Heart left ventricle (tissue), 16 donors: ENCODE data around the gene OCRL. TPM values are rescaled to one million over a fixed set of nuclear protein-coding genes. Genes with fewer than 3 reads are reported as not detected.
A peak's percentile ranks its signal among the peaks of the same experiment; 100 is the strongest.

ENCODE experiments used
- ATAC-seq, 4 donors: fragments of 200-7000 bp; cut with Tn5 transposase; one replicate each; pipeline ENCODE4 v1.9.1; 2020 to 2022; ENCODE audit warnings: moderate library complexity in 4 of 4, mild to moderate bottlenecking in 3 of 4, moderate number of reproducible peaks in 1 of 4
- DNase-seq, 5 donors: peaks; one replicate each; pipeline ENCODE4 v3.0.0-alpha.2; 2020
- H3K27ac ChIP-seq, 12 donors: fragments of 200-600 bp; sonication (generic) in 4 of 12; one replicate each; pipeline versions ENCODE4 v1.5.0 to v1.8.0; 2016 to 2022; ENCODE audit warnings: mild to moderate bottlenecking in 2 of 12
- H3K27me3 ChIP-seq, 9 donors: fragments of 200-600 bp; sonication (generic) in 2 of 9; one replicate each; pipeline versions ENCODE4 v1.5.1 to v1.8.0; 2016 to 2022; ENCODE audit warnings: mild to moderate bottlenecking in 3 of 9
- H3K36me3 ChIP-seq, 9 donors: fragments of 200-600 bp; sonication (generic) in 2 of 9; one replicate each; pipeline versions ENCODE4 v1.5.0 to v1.8.0; 2018 to 2022; ENCODE audit warnings: mild to moderate bottlenecking in 2 of 9
- H3K4me1 ChIP-seq, 12 donors: fragments of 200-600 bp; sonication (generic) in 4 of 12; one replicate each; pipeline versions ENCODE4 v1.5.0 to v1.8.0; 2016 to 2022; ENCODE audit warnings: mild to moderate bottlenecking in 3 of 12
- H3K4me3 ChIP-seq, 12 donors: fragments of 200-600 bp; sonication (generic) in 4 of 12; one replicate each; pipeline versions ENCODE4 v1.5.0 to v1.8.0; 2017 to 2022; ENCODE audit warnings: mild to moderate bottlenecking in 9 of 12, moderate library complexity in 4 of 12
- H3K9me3 ChIP-seq, 12 donors: fragments of 200-600 bp; sonication (generic) in 4 of 12; one replicate each; pipeline versions ENCODE4 v1.5.0 to v1.8.0; 2016 to 2022; ENCODE audit warnings: mild to moderate bottlenecking in 1 of 12
- CTCF ChIP-seq, 12 donors: fragments of 200-600 bp; sonication (generic) in 4 of 12; IDR thresholded peaks; one replicate each; pipeline versions ENCODE4 v1.5.0 to v1.8.0; 2018 to 2022; ENCODE audit warnings: antibody characterized with exemption in 12 of 12, mild to moderate bottlenecking in 5 of 12
- POLR2A ChIP-seq, 2 donors: fragments of 450-650 bp; IDR thresholded peaks; one replicate each; pipeline ENCODE4 v1.6.1; 2017; ENCODE audit warnings: antibody characterized with exemption in 2 of 2, mild to moderate bottlenecking in 2 of 2, moderate library complexity in 2 of 2
- WGBS, 4 donors: extraction: QIAGEN DNeasy Blood & Tissue Kit in 2 of 4; methylation state at CpG; one replicate each; pipeline versions ENCODE4 v1.1.5 to v1.1.7; 2013 to 2018; 5-methylcytosine and 5-hydroxymethylcytosine counted together
- intact Hi-C, 10 donors: fragments of 100-400 bp; cut with DNase I; formaldehyde crosslinking; loops; one replicate each; pipeline versions ENCODE4 v1.11.1 to v1.14.2; 2022
- polyA plus RNA-seq, 2 donors: library from polyadenylated mRNA; stranded (reverse); fragments of 200-250 nt; gene quantifications; one replicate each; pipeline ENCODE4 v1.2.3, GENCODE V29; 2013
- total RNA-seq, 9 donors: library from RNA; depleted of rRNA in 2 of 9; stranded (reverse); fragments of >200 nt in 2 of 9; fragmentation: NEBNext Ultra II Directional in 3 of 9; extraction: Animal tissue kit (Norgen Biotek cat#: 25700) in 3 of 9; gene quantifications; one replicate each; pipeline versions ENCODE4 v1.1.0 to v1.2.4, GENCODE V29; 2016 to 2023
- donor health status: ischemic (EF 13 %, LVEDD 7.1; RV severe dilation, severe dysfunction).
- donor health status: healthy with polysubstance abuse.
- donor health status: DM: no; HTN: yes; CAD: no.
- donor health status: DM: no; HTN: no; CAD: no.
- donor health status: ischemic (EF 25% LVEDD 6.9; RV normal size, moderate dysfunction).
- donor health status: ischemic (EF 25% LVEDD 5.7; RV mildly dilated, moderate dysfunction).
- donor health status: healthy.
- donor health status: DM: yes; HTN: yes; CAD: no.
- donor health status: ischemic (EF 35%, LVEDD 5.7; RV mildly dilated, moderate dysfunction).
- donor health status: nonischemic (EF 11% LVEDD 7.7; RV severe dilation, severe dysfunction).
- donor health status: DM: yes; HTN: yes; CAD: no.
- donor health status: PGD.
- donor health status: ischemic (EF 29% LVEDD 5.4; RV normal size, mild dysfunction).
- donor health status: nonischemic (EF 23%, LVEDD 6.1; RV moderate dilation, normal function).

OCRL gene
- total and polyA plus RNA-seq, 11 donors, result 6.4 to 13.7 (median 10.2) TPM

GRCh38 chrX:129613596-129613995 lies 73.5 kb downstream of the OCRL start:
- Histone ChIP-seq H3K4me3 (no peak overlapping the region), H3K27me3 (peaks cover 0 to 3% (median 0%) of the 10 kb centered on the region in 9 donors), H3K9me3 (no peaks in the 10 kb centered on the region), H3K27ac (no peak overlapping the region), H3K4me1 (peaks cover 0 to 5% (median 0%) of the 10 kb centered on the region in 12 donors), H3K36me3 (no peaks in the 10 kb centered on the region)
- ATAC-seq (no peak), DNase-seq (no peak)
- TF ChIP-seq POLR2A (IDR thresholded peaks at IDR 0.05), result no peak
- TF ChIP-seq CTCF (IDR thresholded peaks at IDR 0.05), result no peak
- intact Hi-C loops, result no loop called here

GRCh38 chrX:129614481-129615255 lies 74.6 kb downstream of the OCRL start:
- Histone ChIP-seq H3K27ac (no peak overlapping the region), H3K9me3 (no peaks in the 10 kb centered on the region), H3K36me3 (no peaks in the 10 kb centered on the region), H3K4me1 (peaks cover 0 to 5% (median 0%) of the 10 kb centered on the region in 12 donors), H3K4me3 (no peak overlapping the region), H3K27me3 (peaks cover 0 to 3% (median 0%) of the 10 kb centered on the region in 9 donors)
- DNase-seq (no peak), ATAC-seq (peak in 1 of 4 donors; percentile 25)
- 68 to 86% (median 79%) methylated on average over 5 of the region's 5 CpGs for WGBS, 4 donors
- intact Hi-C loops, result no loop called here
- TF ChIP-seq POLR2A (IDR thresholded peaks at IDR 0.05) (no peak), CTCF (IDR thresholded peaks at IDR 0.05) (no peak)

GRCh38 chrX:129617420-129617819 lies 77.4 kb downstream of the OCRL start:
- 49 to 74% (median 69%) methylated on average over 6 of the region's 6 CpGs for WGBS, 4 donors
- no peak for TF ChIP-seq POLR2A (IDR thresholded peaks at IDR 0.05)
- no peak for TF ChIP-seq CTCF (IDR thresholded peaks at IDR 0.05)
- Histone ChIP-seq H3K4me1 (peaks cover 0 to 5% (median 0%) of the 10 kb centered on the region in 12 donors), H3K4me3 (no peak overlapping the region), H3K27me3 (peaks cover 0 to 4% (median 0%) of the 10 kb centered on the region in 9 donors), H3K36me3 (no peaks in the 10 kb centered on the region), H3K27ac (no peak overlapping the region), H3K9me3 (no peaks in the 10 kb centered on the region)
- intact Hi-C loops, result no loop called here
- ATAC-seq (no peak), DNase-seq (no peak)

- ATAC-seq, result peak; percentile 71 to 86 (median 76)
Observed at GRCh38 chrX:129618997-129619396, 78.9 kb downstream of the OCRL start.

More at GRCh38 chrX:129618997-129619396, 78.9 kb downstream of the OCRL start:
- peak in 3 of 5 donors; percentile 30 to 51 (median 45) for DNase-seq
- H3K27me3 ChIP-seq, result peaks cover 0 to 13% (median 0%) of the 10 kb centered on the region in 9 donors
- TF ChIP-seq POLR2A (IDR thresholded peaks at IDR 0.05), result no peak
- no peak for TF ChIP-seq CTCF (IDR thresholded peaks at IDR 0.05)
- no peak overlapping the region for H3K4me3 ChIP-seq
- intact Hi-C loops, result no loop called here
- no peak overlapping the region for H3K27ac ChIP-seq
- WGBS, 4 donors, result 44 to 77% (median 69%) methylated on average over 4 of the region's 4 CpGs
- H3K4me1 ChIP-seq, result peaks cover 0 to 5% (median 0%) of the 10 kb centered on the region in 12 donors
- H3K36me3 ChIP-seq, result no peaks in the 10 kb centered on the region
- no peaks in the 10 kb centered on the region for H3K9me3 ChIP-seq
